Measurements from ENCODE around the gene TLR1.

DNA sequence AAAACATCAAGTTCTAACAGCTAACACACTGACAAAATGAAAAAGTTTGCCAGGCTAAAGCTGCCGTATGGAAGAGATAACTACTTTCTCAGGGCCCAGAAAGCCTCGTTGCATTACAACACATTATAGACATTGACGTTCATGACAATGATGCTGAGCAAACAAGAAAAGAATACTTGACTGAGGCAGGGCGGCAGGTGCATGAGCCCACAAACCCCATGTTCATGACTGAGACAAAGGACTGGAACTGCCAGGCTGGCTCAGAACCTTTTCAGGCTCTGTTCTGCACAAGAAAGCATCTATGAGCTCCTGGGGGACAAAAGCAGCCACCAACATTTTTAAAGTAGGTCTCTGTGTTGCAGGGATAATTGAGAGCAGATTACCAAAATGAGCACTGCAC is 38.4 kb upstream of the TLR1 start:
- TF ChIP-seq, protein P1, sequence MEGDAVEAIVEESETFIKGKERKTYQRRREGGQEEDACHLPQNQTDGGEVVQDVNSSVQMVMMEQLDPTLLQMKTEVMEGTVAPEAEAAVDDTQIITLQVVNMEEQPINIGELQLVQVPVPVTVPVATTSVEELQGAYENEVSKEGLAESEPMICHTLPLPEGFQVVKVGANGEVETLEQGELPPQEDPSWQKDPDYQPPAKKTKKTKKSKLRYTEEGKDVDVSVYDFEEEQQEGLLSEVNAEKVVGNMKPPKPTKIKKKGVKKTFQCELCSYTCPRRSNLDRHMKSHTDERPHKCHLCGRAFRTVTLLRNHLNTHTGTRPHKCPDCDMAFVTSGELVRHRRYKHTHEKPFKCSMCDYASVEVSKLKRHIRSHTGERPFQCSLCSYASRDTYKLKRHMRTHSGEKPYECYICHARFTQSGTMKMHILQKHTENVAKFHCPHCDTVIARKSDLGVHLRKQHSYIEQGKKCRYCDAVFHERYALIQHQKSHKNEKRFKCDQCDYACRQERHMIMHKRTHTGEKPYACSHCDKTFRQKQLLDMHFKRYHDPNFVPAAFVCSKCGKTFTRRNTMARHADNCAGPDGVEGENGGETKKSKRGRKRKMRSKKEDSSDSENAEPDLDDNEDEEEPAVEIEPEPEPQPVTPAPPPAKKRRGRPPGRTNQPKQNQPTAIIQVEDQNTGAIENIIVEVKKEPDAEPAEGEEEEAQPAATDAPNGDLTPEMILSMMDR (conservative IDR thresholded peaks at IDR 0.05 in 1 of 2, IDR thresholded peaks at IDR 0.05 in 1 of 2; ENCODE audit: extremely low read depth in 1 of 2, insufficient read depth in 1 of 2, low read depth in 1 of 2, low read length in 2 of 2): no peak
- TF ChIP-seq EZH2 (IDR thresholded peaks at IDR 0.05; ENCODE audit: borderline replicate concordance, low read length): no peak

Measured in mammary epithelial cell (primary cell).